ENCODE measurements around the gene SFT2D3.

- TF ChIP-seq ZBTB33 (IDR thresholded peaks at IDR 0.05) (no peak), CTCF (IDR thresholded peaks at IDR 0.05; ENCODE audit: low read depth, low read length, missing input control) (no peak), MAX (IDR thresholded peaks at IDR 0.05) (no peak), ATF3 (IDR thresholded peaks at IDR 0.05) (no peak), RAD21 (IDR thresholded peaks at IDR 0.05) (no peak), RXRA (IDR thresholded peaks at IDR 0.05) (no peak), REST (IDR thresholded peaks at IDR 0.05) (no peak), GABPA (IDR thresholded peaks at IDR 0.05 in 1 of 2, conservative IDR thresholded peaks at IDR 0.05 in 1 of 2) (no peak), YY1 (IDR thresholded peaks at IDR 0.05) (no peak), EGR1 (IDR thresholded peaks at IDR 0.05; ENCODE audit: low read depth in 2 of 2) (no peak)
Measured at GRCh38 chr2:127735044-127735443, 33.7 kb downstream of the SFT2D3 start.
